Measurements from ENCODE around the gene KPNA4. TPM values are rescaled to one million over a fixed set of nuclear protein-coding genes. Genes with fewer than 3 reads are reported as not detected.

KPNA4 gene
- total RNA-seq (ENCODE audit: unreplicated experiment): 61.5 TPM
- long read RNA-seq, partial matches to known transcripts: 1 of 4 reads
- long read RNA-seq, other reads (novel, unspliced or antisense): 3 of 4 reads

DNA sequence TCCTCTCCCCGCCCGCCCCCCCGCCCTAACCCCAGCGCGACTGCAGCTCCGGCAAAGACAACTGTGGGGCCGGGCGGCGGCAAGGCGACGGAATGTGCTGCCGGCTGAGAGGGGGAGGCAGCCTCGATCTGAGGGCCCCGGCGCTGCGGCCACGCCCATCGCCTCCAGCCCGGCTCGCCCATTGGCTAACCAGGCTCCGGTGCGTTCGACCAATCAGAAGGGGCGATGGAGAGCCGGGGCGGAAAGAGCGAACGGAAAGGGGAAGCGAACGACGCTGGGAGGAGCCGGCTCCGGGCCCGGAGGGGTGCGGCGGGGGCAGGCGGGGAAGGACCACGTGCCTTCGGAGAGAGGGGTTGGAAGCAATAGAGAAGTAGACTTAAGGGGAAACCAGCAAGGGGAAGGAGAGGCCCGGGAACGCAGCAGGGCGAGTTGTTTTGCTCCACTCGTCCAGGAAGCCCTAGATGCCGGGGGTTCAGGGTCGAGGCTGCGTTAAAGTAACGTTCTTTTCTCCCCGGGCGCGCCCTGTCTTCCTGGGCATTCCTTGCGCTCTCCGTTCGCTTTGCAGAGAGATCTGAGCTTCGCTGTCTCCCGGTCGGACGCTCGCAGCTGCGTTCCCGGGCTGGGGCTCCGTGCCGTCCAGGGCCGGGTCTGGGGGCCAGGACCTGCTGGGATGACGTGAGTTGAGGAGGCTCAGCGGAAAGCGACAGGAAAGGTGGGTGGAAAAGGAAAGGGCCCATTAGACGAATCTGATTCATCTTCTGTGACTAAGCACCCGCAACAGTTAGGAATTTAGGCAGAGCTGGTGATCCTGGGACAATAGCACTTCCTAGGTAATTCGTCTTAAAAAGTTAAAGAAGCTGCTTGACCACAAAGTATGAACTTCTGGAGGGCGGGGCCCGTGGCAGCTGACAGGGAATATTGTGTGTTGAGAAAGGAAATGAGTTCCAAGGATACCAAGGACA lies at the start of gene KPNA4:
KPNA4 (minus strand) TSS at position 130 of the 962 bp plus-strand sequence. CDS start 289 bp downstream, outside the sequence.
- Mint-ChIP-seq H3K36me3 (ENCODE audit: unreplicated experiment) (no peaks in the 10 kb centered on the region), H3K9me3 (ENCODE audit: unreplicated experiment) (peaks cover 14% of the 10 kb centered on the region), H3K27me3 (ENCODE audit: unreplicated experiment) (peaks cover 10% of the 10 kb centered on the region), H3K27ac (ENCODE audit: unreplicated experiment) (peak within 1 kb of the TSS; percentile 92), H3K4me1 (ENCODE audit: low read depth, unreplicated experiment) (peaks cover 16% of the 10 kb centered on the region), H3K4me3 (ENCODE audit: unreplicated experiment) (peak within 1 kb of the TSS; percentile 96)
- TF ChIP-seq, protein P1, sequence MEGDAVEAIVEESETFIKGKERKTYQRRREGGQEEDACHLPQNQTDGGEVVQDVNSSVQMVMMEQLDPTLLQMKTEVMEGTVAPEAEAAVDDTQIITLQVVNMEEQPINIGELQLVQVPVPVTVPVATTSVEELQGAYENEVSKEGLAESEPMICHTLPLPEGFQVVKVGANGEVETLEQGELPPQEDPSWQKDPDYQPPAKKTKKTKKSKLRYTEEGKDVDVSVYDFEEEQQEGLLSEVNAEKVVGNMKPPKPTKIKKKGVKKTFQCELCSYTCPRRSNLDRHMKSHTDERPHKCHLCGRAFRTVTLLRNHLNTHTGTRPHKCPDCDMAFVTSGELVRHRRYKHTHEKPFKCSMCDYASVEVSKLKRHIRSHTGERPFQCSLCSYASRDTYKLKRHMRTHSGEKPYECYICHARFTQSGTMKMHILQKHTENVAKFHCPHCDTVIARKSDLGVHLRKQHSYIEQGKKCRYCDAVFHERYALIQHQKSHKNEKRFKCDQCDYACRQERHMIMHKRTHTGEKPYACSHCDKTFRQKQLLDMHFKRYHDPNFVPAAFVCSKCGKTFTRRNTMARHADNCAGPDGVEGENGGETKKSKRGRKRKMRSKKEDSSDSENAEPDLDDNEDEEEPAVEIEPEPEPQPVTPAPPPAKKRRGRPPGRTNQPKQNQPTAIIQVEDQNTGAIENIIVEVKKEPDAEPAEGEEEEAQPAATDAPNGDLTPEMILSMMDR (IDR thresholded peaks at IDR 0.05; ENCODE audit: partially characterized antibody, unreplicated experiment): no peak
- DNase-seq: peak; percentile 98

DNA sequence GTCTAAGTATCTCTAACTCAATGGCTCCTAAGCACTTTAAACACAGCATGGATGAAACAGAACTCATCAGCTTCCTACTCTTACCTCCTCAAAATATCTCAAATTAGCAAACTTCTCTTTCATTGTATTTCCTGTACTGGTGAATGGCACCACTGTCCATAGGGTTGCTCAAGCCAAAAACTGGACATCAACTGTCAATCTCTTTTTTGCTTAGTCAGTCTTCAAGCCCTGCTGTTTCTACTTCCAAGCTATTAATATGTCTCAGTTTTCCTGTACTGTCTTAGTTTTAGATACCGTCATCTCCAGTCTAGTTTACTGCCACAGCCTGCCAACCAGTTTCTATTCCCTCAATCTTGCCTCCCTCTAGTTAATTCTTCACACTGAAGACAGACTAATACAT lies 48.3 kb upstream of the KPNA4 start:
- no peak for DNase-seq
- H3K27me3 Mint-ChIP-seq (ENCODE audit: unreplicated experiment): no peaks in the 10 kb centered on the region
- H3K4me1 Mint-ChIP-seq (ENCODE audit: low read depth, unreplicated experiment): no peaks in the 10 kb centered on the region
- H3K36me3 Mint-ChIP-seq (ENCODE audit: unreplicated experiment): no peaks in the 10 kb centered on the region
- no peak overlapping the region for H3K4me3 Mint-ChIP-seq (ENCODE audit: unreplicated experiment)
- no peaks in the 10 kb centered on the region for H3K9me3 Mint-ChIP-seq (ENCODE audit: unreplicated experiment)
- H3K27ac Mint-ChIP-seq (ENCODE audit: unreplicated experiment): no peak overlapping the region
- TF ChIP-seq, protein P1 (IDR thresholded peaks at IDR 0.05; ENCODE audit: partially characterized antibody, unreplicated experiment): no peak

- H3K4me1 Mint-ChIP-seq (ENCODE audit: low read depth, unreplicated experiment): no peaks in the 10 kb centered on the region
- TF ChIP-seq, protein P1 (IDR thresholded peaks at IDR 0.05; ENCODE audit: partially characterized antibody, unreplicated experiment): no peak
- H3K27ac Mint-ChIP-seq (ENCODE audit: unreplicated experiment): no peak overlapping the region
- DNase-seq: no peak
- H3K4me3 Mint-ChIP-seq (ENCODE audit: unreplicated experiment): no peak overlapping the region
- no peaks in the 10 kb centered on the region for H3K36me3 Mint-ChIP-seq (ENCODE audit: unreplicated experiment)
- H3K9me3 Mint-ChIP-seq (ENCODE audit: unreplicated experiment): no peaks in the 10 kb centered on the region
- no peaks in the 10 kb centered on the region for H3K27me3 Mint-ChIP-seq (ENCODE audit: unreplicated experiment)
Observed at GRCh38 chr3:160612386-160613075, 47.2 kb upstream of the KPNA4 start.

DNA sequence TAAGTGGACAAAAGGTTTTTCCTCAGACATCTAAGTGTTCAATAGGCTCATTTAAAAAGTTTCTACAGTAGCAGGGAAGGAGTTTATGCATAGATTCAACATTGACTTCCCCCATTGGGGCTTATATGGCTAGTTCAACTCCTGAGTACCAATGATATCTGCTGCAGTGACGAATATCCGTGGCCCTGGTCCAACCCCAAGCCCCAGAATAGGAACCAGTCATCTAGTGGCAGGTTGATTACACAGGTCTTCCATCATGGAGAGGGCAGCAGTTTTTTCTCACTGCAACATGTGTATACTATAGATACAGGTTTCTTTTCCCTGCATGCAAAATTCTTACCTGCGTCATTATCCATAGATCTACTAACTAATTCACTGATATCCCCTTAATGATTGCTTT lies 45.8 kb upstream of the KPNA4 start:
- Mint-ChIP-seq H3K4me3 (ENCODE audit: unreplicated experiment) (no peak overlapping the region), H3K9me3 (ENCODE audit: unreplicated experiment) (no peaks in the 10 kb centered on the region), H3K27me3 (ENCODE audit: unreplicated experiment) (no peaks in the 10 kb centered on the region), H3K36me3 (ENCODE audit: unreplicated experiment) (no peaks in the 10 kb centered on the region), H3K4me1 (ENCODE audit: low read depth, unreplicated experiment) (no peaks in the 10 kb centered on the region), H3K27ac (ENCODE audit: unreplicated experiment) (no peak overlapping the region)
- no peak for DNase-seq
- TF ChIP-seq, protein P1 (IDR thresholded peaks at IDR 0.05; ENCODE audit: partially characterized antibody, unreplicated experiment): no peak

Data from glutamatergic neuron (in vitro differentiated cells).